GOT3 (cell line): Measurements from ENCODE around the gene CCR5AS.
A peak's percentile ranks its signal among the peaks of the same experiment; 100 is the strongest.
"Not testable (repeated sequence)": the region's sequence is repeated elsewhere in the genome, so short reads cannot be mapped to it uniquely, and the experiment has no call there.

Experiments
- DNase-seq: peaks from one replicate; lab custom pipeline; 2025; ENCODE audit warnings: mixed read lengths; lab: John Stamatoyannopoulos, UW

CCR5AS gene

DNA sequence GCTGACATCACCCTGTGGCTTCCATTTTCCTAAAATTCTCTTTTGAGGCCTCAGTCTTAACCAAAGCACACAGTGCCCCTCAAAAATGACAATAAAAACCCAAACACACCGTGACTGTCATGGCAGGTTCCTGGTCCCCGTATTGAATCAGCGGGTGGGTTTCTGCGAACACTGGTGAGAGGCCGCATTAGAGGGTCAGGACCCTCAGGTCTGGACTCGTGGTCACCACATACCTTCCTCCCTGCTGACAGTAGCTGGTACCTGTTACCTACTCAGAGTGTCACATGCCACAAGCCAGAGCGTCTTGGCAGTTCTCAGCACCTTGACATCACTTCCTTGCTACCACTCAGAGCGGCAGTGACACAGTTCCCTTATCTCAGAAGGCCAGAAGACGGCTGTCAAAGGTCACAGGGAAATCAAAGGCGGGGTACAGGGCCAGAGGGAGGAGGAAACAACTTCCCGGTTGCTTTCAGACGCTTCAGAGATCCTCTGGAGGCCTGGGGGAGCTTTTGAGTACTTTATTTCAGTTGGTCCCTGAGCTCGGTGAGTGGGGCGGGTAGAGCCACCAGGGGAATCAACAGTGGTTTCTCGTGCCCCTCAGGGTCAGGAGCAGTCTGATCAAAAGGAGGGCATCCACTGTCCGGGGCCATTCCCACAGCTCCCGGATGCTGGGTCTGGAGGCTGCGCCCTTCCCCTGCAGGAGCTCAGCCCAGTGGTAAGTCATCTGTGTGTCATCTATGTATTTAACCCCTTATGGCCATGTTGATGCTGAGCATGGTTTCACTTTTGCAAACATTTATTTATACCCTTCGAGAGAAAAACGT lies at the start of gene CCR5AS, which contains the start of gene CCRL2:
CCR5AS (minus strand) TSS at position 279 of the 824 bp plus-strand sequence.
CCRL2 (plus strand) TSS at position 472 of the 824 bp plus-strand sequence. CDS start 821 bp downstream, outside the sequence.
- peak; percentile 4 for DNase-seq

DNA sequence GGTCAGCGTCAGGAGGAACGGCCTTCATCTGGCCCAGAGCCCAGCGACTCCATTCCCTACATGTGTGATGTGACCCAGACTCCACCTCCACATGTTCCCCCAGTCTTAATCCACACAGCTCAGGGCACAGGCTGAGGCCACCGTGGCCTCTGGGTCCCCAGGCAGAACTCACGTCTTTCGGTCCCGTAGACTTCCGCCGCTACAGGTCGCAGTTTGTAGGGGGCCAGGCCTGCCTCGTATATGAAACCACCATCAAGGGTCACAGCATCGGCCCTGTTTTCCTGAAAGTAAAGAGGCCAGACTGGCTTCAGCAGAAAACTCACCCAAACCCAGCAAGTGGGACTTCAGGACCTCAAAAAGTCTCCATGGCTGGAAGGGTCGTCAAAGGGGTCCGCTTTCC lies 49.3 kb upstream of the CCR5AS start:
- DNase-seq, result no peak

DNA sequence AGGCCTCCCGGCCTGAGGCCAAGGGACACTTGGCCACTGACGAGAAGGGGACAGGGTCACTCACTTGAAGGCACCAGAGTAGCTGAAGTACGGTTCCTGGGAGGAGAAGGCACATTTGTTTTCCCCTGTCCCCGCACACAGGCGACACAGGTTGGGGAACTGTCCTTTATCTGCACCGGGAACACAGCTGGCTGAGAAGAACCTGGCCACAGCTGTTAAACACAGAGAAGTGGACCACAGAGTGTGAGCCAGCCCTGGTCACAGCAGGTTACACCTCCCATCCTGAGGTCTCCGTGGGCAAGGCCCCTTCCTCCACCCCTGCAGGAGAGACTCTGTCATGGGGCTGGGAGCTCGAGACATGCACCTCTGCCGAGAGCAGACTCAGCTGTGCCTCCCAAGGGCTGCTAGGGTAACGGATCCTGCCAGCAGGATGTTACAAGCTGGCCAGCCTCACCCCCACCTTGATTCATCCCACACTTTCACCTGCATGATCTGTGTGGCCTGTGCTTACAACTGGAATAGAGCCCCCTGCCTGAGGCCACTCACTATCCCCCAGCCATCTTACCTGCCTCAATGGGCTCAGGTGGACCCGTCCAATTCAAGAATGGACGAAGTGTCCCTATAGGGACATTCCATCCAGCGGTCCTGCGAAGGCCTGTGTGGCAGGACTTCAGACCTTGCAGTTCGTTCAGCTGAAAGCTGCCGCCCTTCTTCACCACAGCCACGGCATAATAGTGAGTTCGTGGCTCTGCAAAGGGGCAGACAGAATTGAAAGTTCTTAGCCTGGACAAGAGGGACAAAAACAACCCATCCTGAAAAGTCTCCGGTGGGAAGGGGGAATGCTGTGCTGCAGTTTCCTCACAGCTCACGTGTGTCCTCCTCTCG lies 48.6 kb upstream of the CCR5AS start:
- no peak for DNase-seq

DNA sequence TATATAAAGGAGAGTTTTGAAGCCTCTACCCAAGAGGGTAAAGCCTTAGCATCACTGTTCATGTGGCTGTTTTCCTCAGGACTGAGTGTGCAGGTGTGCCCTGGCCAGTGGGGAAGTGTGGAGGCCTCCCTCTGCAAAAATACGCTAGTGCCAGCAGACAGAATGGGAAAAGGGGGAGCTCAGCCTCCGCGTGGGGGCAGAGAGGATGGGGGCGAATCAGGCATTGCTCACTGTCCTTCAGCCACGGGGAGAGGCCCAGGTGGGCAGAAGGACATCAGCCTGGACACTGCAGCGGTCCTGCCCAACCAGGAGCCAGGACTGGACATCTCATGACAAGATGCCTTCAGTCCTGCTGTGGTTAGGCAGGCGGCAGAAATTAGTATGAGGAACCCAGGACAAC lies 47.7 kb upstream of the CCR5AS start:
- no peak for DNase-seq

DNA sequence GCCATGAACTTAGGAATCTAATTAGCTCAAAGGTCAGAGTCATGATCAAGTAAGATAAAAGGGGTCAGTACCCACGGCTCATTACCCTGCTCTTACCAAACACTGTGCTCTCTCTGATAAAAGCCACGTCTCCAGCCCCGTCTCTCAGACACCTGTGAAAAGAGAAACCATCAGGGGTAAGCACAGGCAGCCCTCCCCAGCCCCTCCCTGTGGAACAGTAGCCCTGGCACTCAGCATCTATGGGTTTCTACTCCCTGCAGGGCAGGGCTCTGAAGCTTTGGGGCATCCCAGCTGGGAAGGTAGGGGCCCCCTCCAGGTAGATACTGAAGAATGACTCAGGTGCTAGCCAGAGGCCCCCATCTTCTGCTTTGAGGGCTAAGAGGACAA lies 47.3 kb upstream of the CCR5AS start:
- no peak for DNase-seq

DNA sequence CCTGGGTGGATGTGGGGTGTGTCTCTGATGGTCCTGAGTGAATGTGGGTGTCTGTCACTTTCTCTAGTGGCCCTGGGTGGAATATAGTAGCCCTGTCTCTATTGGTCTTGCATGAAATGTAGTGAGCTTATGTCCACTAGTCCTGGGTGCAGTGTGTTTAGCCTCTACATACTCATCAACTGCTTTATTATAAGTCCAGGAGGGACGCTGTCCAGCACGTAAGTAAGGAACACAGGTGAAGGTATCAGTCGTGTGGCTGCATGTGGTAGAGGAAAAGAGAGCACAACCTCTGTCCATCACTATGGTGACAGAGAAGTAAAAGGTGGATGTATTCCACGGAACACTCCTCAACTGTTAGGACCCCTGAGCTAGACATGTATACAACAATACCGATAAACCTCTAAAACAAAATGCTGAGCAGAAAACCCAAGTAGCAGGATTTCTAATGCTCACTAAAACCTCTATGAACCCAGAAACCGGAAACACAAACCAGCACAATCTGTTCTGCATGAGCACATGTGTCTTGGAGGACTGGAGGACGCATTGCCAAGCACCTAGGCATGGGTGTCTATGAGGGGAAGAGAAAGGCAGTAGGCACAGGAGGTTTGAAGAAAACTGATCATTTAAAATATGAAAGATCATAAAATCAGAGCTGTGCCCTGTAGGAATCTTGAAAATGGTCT lies 46.8 kb upstream of the CCR5AS start:
- DNase-seq, result no peak

DNA sequence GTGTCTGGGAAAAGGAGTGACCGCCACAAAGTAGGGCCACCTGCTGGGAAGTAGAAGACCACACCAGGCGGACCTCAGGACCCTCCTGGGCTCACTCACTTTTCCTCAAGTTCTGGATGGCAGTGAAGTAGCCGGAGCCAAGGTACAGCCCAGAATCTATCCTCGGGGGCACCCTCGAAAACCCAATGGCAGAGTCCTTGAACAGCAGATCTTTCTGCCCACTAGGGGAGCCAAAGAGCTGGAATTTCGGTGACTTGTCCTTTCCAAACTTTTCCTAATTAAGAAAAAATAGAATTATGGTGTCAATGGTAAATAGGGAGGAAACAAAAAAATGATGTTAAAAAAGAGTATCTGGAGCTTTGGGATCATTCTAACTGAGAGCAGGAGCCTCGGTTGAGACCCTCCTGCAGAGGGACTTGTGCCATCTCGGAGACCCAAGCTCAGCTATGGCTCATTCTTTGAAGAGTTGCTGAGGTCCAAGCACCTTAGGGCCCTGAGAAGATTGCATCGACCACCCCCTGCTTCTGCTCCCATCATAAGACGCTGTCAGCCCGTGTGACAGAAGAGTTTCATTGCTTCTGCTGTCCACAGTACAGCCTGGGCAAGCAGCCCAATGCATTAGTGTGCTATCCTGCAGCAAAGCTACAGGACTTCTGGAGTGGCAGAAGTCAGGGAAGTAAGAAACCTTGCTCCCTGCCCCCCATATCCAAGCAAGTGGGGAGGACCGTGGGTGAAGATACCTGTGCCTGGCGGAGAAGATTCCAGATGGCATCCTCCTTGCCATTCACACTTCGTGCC lies 43.1 kb upstream of the CCR5AS start:
- no peak for DNase-seq

DNA sequence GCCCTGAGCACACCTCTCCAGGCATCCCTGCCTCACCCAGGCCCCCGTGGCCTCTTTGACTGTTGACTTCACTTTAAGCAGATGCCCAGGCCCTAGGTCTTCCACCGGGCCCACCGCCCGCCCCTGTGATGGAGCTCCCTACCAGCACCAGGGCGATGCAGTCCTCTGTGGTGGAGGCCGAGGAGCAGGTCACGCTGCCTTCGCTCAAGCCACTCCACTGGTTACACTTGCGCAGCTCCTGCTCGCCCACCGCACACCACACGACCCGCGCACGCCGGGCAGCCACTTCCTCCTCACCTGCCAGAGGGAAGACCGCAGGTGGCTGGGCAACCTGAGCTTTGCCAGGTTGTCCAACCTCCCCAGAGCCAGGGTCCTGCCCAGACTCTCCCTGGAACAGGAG lies 41.9 kb upstream of the CCR5AS start:
- no peak for DNase-seq

DNA sequence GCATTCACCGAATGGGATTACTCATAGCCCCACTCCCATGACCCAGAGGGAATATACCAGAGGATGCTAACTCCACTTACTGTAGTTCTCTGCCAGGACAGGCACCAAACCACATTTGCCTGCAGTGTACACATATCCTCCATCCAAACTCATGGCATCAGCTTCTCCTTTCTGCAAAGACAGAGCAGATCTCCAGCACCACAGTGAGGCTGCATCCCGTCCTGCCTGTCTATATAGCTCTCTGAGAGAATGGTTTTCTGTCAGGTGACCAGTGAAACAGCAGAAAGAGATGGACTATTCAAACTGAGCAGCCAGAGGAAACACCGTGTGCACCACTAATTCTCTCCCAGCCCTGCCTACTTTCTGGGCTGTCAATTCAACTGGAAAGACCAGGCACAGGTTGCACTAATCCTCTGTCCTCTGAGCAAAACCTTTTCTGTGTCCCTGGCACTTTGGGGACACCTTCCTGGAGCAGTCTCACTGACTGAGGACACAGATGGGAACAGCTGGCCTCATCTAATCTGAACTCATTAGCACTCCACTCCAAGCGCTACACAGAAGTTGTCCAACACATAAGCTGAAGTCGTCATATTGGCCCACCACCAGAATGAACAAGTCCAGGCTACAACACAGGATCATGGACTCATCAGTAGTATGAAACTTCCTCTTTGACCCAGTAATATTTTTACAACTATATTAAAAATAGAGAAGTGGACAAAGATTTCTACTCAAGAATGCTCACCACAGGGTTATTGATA lies 40.5 kb upstream of the CCR5AS start:
- DNase-seq, result no peak

DNA sequence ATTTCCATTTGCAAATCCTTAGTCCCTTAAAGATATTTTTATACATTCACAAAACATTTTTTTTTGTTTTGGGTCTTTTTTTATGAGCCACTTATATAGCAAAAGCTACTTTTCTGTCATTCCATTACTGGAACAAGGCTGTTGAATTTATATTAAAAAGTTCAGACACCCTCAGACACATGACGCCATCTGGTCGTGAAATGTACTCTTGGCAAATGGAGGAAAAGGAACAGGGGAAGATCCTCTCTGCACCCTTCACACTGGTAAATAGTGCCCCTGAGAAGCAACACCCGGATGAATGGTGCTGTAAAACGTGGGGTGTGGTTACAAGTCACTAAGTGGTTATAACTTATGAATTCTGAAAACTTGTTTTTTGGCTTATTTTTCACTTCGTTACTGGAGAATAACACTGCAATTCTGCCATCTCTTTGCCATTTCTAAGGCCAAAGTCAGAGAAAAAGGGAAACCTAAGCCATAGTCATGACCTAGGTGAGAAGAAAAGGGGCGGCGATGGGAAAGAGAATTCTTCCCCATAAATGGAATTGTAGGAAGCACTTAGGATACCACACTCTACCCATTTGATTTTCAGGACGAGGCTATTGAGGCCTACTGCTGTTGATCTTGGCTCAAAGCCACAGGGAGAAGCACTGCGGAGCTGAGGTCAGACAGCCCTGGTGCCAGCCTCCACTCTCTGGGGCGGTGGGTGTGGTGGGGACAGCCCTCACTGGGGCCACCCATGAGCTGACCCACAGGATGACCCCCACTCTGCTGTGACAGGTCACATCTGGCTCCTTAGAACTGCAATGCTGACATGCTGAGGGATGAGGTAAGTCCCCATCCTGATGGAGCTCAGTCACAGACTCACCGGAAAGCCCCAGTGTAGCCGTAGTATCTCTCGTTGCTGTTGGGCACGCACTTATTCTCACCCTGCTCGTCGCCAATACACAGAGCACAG lies 36.0 kb upstream of the CCR5AS start:
- DNase-seq, result no peak

DNA sequence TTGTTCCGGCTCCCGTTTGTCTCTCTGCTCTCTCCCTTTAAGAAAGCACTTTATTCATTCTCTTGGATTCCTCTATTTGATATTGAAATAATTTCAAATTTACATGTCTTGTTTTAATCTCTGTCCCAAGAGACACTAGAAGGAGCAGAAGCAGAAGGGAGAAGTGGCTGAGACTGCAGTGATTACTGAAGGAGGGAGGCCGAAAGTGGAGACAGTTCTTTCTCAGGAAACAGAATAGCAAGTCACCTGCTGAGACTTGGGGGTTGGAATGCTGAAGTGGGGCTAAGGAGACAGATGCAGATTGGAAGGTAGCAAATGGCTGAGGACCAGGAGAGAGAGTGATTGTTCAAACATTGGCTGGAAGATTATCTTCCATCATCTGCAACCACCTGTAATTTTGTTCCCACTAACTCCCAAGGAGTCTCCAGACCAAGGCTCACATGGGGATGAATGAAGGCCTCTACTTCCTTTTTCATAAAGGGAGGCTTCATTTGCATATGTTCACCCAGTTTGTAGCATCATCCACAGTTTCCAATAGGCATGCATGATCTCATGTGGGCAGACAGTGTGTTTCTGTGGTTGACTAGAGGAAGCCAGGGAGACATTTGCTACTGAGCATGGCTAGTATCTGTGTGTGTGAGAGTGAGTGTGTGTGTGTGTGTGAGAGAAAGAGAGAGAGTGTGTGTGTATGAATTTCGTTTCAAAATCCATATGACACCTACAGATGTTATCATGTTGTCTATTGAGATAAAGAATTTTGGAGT lies 33.8 kb upstream of the CCR5AS start:
- DNase-seq, result no peak

DNA sequence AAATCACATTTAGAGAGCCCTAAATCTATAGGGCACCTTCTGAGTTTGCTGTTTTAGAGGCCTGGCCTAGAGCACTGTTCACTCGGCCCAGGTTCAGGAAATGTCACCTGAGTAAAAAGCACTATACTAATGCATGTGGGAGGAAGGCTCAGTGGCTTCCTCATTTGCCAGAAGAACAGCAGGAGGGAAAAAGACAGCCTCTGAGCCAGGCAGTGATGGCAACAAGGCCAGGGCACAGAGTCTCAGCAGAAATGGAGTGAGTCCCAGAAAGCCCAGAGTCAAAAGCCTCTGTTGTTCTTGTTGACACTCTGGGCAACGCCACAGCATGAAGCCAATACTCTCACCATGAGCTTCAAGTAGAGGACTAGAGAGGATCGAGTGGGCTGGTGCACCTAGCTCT lies 32.0 kb upstream of the CCR5AS start:
- DNase-seq, result no peak

DNA sequence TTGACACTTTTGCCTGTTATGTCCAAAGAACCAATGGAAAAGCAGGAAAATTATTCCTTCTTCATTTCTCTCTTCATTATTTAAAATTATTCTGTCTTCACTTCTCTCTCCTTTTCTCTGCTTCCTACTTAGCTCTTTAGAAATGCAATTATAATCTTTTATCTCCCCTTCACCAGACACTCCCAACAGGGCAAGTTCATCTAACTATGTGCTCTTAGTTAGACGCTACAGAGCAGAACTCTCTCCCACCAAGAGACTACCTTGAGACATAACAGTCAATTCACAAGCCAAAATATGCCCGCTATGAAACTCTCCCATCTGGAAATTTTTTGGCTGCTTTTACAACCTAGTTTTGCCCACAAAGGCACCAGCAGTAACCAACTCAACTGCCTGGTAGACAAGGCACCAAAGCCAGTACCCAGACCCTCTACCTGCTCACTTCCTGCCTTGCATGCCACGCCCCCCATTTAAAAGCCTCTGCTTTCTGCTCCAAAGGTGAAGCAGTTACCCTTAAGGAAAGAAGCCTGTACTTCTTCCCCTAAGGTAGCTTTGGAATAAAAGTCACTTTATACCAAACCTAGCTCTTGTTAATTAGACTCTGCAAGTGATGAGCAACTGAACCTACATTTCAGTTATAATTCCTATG lies 28.3 kb upstream of the CCR5AS start:
- no peak for DNase-seq

DNA sequence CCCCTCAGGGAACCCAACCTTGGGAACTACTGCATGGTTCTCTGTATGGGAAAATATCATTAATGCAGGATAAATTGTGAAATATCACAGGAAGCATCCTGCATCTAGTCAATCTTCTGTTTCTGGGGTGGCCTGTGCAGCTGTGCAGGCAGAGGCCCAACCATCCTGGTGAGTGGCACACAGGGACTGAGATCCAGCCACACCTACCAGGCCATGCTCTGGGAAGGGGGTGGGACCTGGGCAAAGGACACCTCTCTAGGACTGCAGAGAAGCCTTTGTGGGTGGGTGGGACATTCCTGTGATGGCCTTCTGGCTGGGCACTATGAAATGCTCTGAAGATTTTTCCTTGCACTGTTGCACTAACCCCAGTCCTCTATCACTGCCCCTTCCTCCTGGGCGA lies 27.0 kb upstream of the CCR5AS start:
- no peak for DNase-seq

DNA sequence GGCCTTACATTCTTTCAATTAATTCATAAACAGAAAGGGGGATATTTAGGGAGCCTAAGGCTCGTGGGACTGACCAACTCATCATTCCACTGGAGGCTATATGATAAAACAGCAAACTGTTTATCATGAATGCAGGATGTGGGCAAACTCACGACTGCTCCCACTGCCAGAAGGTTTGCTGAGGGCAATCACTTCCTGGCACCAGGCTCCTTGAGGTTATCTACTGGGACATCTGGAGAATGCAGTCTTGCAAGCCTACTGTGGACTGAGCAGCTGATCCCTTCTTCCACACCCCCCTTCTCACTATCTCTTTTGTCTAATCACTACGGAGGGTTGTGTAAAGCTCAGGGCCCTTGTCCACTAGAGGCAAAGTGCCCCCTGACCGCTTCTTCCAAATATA lies 26.3 kb upstream of the CCR5AS start:
- DNase-seq, result not testable (repeated sequence)

DNA sequence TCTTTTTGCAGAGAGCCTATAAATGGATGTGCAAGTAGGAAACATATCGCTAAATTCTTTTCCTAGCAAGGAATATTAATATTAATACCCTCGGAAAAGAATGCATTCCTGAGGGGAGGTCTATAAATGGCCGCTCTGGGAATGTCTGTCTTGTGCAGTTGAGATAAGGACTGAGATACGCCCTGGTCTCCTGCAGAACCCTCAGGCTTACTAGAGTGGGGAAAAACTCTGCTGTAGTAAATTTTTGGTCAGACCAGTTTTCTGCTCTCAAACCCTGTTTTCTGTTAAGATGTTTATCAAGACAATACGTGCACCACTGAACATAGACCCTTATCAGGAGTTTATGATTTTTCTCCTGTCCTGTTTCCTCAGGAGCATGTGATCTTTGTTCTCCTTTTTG lies 25.0 kb upstream of the CCR5AS start:
- not testable (repeated sequence) for DNase-seq

DNA sequence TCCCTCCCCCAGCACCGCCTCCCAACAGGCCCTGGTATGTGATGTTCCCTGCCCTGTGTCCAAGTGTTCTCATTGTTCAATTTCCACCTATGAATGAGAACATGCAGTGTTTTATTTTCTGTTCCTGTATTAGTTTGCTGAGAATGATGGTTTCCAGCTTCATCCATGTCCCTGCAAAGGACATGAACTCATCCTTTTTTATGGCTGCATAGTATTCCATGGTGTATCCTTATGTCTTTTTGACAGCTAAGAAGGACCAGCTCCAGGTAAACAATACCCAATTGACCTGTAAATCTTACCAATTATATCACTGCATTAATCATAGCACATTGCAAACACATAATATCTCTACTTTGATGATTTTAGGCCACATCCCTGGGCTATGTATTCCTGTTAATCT lies 24.0 kb upstream of the CCR5AS start:
- not testable (repeated sequence) for DNase-seq

DNA sequence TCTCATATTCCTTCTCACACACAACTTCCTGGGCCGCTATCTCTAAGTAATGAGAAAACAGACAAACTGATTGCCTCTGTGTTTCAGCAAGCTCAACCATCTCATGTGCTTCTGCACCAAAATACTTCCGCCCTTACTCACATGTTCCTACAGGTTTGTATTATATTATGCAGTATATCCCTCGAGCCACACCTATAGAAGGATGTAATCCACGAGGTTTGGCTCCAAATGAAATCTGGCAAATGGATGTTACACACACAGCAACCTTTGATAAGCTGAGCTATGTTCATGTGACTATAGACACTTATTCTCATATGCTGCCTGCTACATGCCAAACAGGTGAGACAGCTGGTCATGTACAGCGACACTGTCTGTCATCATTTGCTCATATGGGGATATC lies 22.8 kb upstream of the CCR5AS start:
- no peak for DNase-seq
